GM12878 (cell line): ENCODE measurements around the gene SEC16B. TPM values are rescaled to one million over a fixed set of nuclear protein-coding genes. Genes with fewer than 3 reads are reported as not detected.

ENCODE experiments used
- ATAC-seq: fragments of 200-7000 bp; cut with Tn5 transposase; 3 replicates; pipeline ENCODE4 v1.9.1; 2020; ENCODE audit warnings: mild to moderate bottlenecking, moderate library complexity
- BruUV-seq: library from RNA; stranded (reverse); fragments of 400-500 nt; replicated peaks from 2 replicates; lab custom pipeline; 2021; lab: Mats Ljungman, UMichigan
- CTCF ChIA-PET: fragments of 300-600 bp; sonication (Branson Sonifier 250); formaldehyde crosslinking; extraction: SDS; loops from one replicate; lab custom pipeline; 2021; ENCODE audit warnings: inconsistent platforms; lab: Yijun Ruan, JAX
- POLR2A ChIA-PET: fragments of 350-600 bp; formaldehyde crosslinking; extraction: SDS; loops from one replicate; lab custom pipeline; 2021; ENCODE audit warnings: inconsistent platforms; lab: Charles Lee
- RAD21 ChIA-PET: fragments of 300-600 bp; sonication (Branson Sonifier 250); formaldehyde crosslinking; loops from one replicate; lab custom pipeline; 2023; ENCODE audit warnings: antibody characterized with exemption; ENCODE audit not compliant: unreplicated experiment; lab: Charles Lee
- SMC1A ChIA-PET: fragments of 300-600 bp; sonication (Branson Sonifier 250); formaldehyde crosslinking; loops from one replicate; lab custom pipeline; 2023; ENCODE audit not compliant: unreplicated experiment, uncharacterized antibody; lab: Charles Lee
- DNase-seq: peaks from one replicate; pipeline ENCODE4 v3.0.0-alpha.2; 2011; ENCODE audit warnings: low read depth, low spot score
- FAIRE-seq: peaks from 3 replicates; lab custom pipeline; 2011; peaks lifted over from hg19 to GRCh38; lab: Jason Lieb, UNC
- H2AFZ ChIP-seq: 2 replicates; pipeline ENCODE4 v1.6.0; 2011; ENCODE audit warnings: low read depth, low read length, control low read depth; ENCODE audit not compliant: control insufficient read depth
- H3K27ac ChIP-seq: 2 replicates; pipeline ENCODE4 v1.5.1; 2011; ENCODE audit warnings: control low read depth; ENCODE audit not compliant: control insufficient read depth, insufficient read depth
- H3K27me3 ChIP-seq, 2 experiments: replicated peaks in 1 of 2; 2 replicates each; pipeline versions ENCODE4 v1.6.0 to v1.6.1; 2011; ENCODE audit warnings: low read length in 1 of 2; ENCODE audit not compliant: control insufficient read depth in 2 of 2, insufficient read depth in 2 of 2
- H3K36me3 ChIP-seq, 2 experiments: 2 replicates each; pipeline ENCODE4 v1.5.1; 2011; ENCODE audit warnings: low read length in 1 of 2; ENCODE audit not compliant: control insufficient read depth in 2 of 2, insufficient read depth in 2 of 2
- H3K4me1 ChIP-seq: 2 replicates; pipeline ENCODE4 v1.6.1; 2011; ENCODE audit warnings: mild to moderate bottlenecking, low read length, moderate library complexity, mixed read lengths; ENCODE audit not compliant: control insufficient read depth, insufficient read depth
- H3K4me2 ChIP-seq: 2 replicates; pipeline ENCODE4 v1.6.0; 2011; ENCODE audit warnings: control low read depth; ENCODE audit not compliant: control insufficient read depth, insufficient read depth
- H3K4me3 ChIP-seq: fragments of 200-600 bp; sonication (generic); 2 replicates; pipeline ENCODE4 v1.5.1; 2016
- H3K79me2 ChIP-seq: 2 replicates; pipeline ENCODE4 v1.6.0; 2011; ENCODE audit warnings: low read length; ENCODE audit not compliant: control insufficient read depth, insufficient read depth
- H3K9ac ChIP-seq: 2 replicates; pipeline ENCODE4 v1.8.0; 2011; ENCODE audit warnings: low read length, control low read depth, mixed read lengths; ENCODE audit not compliant: control insufficient read depth, insufficient read depth
- H3K9me3 ChIP-seq: replicated peaks from 3 replicates; pipeline ENCODE4 v1.5.1; 2011; ENCODE audit warnings: mild to moderate bottlenecking, low read length; ENCODE audit not compliant: control insufficient read depth, insufficient read depth
- H4K20me1 ChIP-seq: 2 replicates; pipeline ENCODE4 v1.6.0; 2011; ENCODE audit not compliant: control insufficient read depth, insufficient read depth
- CBFB ChIP-seq: IDR thresholded peaks from 2 replicates; pipeline ENCODE4 v1.6.1; 2016; ENCODE audit warnings: antibody characterized with exemption, low read depth
- CBX5 ChIP-seq: sonication (generic); IDR thresholded peaks from 2 replicates; pipeline ENCODE4 v1.6.1; 2016; ENCODE audit warnings: low read depth, moderate library complexity, mild to moderate bottlenecking, inconsistent platforms
- EP300 ChIP-seq, 2 experiments: fragments of 150-350 bp in 1 of 2; IDR thresholded peaks; 2 replicates each; pipeline ENCODE4 v1.6.1; 2011 to 2012; ENCODE audit warnings: low read depth in 2 of 2, low read length in 2 of 2, borderline replicate concordance in 1 of 2, improper control_type of control experiment in 1 of 2, inconsistent platforms in 1 of 2; ENCODE audit not compliant: control insufficient read depth in 1 of 2
- FOXK2 ChIP-seq: fragments of 450-650 bp; IDR thresholded peaks from 2 replicates; pipeline ENCODE4 v1.6.1; 2017; ENCODE audit warnings: mild to moderate bottlenecking, moderate library complexity
- GABPA ChIP-seq: IDR thresholded peaks from 2 replicates; pipeline ENCODE4 v1.6.1; 2014; ENCODE audit warnings: antibody characterized with exemption, low read depth, mild to moderate bottlenecking, inconsistent platforms
- HDAC2 ChIP-seq: fragments of 200-600 bp; sonication (generic); IDR thresholded peaks from 2 replicates; pipeline ENCODE4 v1.6.1; 2017
- KDM1A ChIP-seq: fragments of 200-600 bp; sonication (generic); IDR thresholded peaks from 2 replicates; pipeline ENCODE4 v1.6.1; 2016; ENCODE audit warnings: borderline replicate concordance
- MXI1 ChIP-seq: fragments of 150-350 bp; IDR thresholded peaks from 2 replicates; pipeline ENCODE4 v1.6.1; 2011; ENCODE audit warnings: low read depth, mild to moderate bottlenecking, inconsistent platforms, low read length, improper control_type of control experiment
- SRF ChIP-seq, 2 experiments: IDR thresholded peaks; 2 replicates each; pipeline ENCODE4 v1.6.1; 2011; ENCODE audit warnings: low read depth in 2 of 2, low read length in 2 of 2, mild to moderate bottlenecking in 1 of 2, moderate library complexity in 1 of 2
- TARDBP ChIP-seq: IDR thresholded peaks from 2 replicates; pipeline ENCODE4 v1.6.1; 2016; ENCODE audit warnings: borderline replicate concordance
- ZNF622 ChIP-seq: fragments of 450-650 bp; IDR thresholded peaks from 2 replicates; pipeline ENCODE4 v1.6.1; 2017; ENCODE audit warnings: mild to moderate bottlenecking, inconsistent platforms
- WGBS: methylation state at CpG from one replicate; pipeline ENCODE4 v1.1.6; 2016; ENCODE audit warnings: low lambda C conversion rate; ENCODE audit not compliant: insufficient replicate concordance, insufficient coverage; ENCODE audit errors: missing lambda C conversion rate; 5-methylcytosine and 5-hydroxymethylcytosine counted together
- in situ Hi-C: fragments of 300-500 bp; cut with MboI; formaldehyde crosslinking; loops from 9 replicates; pipeline ENCODE4 v1.14.3; 2018; ENCODE audit warnings: mixed read lengths
- intact Hi-C: fragments of 100-400 bp; cut with micrococcal nuclease; formaldehyde crosslinking; loops from one replicate; pipeline ENCODE4 v1.14.2; 2022; ENCODE audit not compliant: unreplicated experiment
- polyA plus RNA-seq, 11 experiments: library from polyadenylated mRNA; depleted of rRNA in 4 of 11; unstranded in 6 of 11; stranded (reverse) in 5 of 11; fragments of >200 nt; fragmentation: Nextera tagmentation in 4 of 11; fragmentation: Illumina TruSeq in 1 of 11; extraction: Ambion mirVana in 4 of 11; extraction: Trizol in 1 of 11; gene quantifications; 1 replicate in 1 of 11; 2 replicates in 10 of 11; pipeline versions ENCODE4 v1.2.1 to v1.2.3, GENCODE V29; 2011 to 2016; ENCODE audit warnings: inconsistent platforms in 2 of 11, missing spikeins in 2 of 11, low read depth in 1 of 11
- total RNA-seq, 4 experiments: library from RNA; depleted of rRNA in 3 of 4; stranded (reverse); fragments of >200 nt in 3 of 4; fragmentation: Illumina TruSeq in 1 of 4; extraction: Trizol in 1 of 4; gene quantifications; 2 replicates each; pipeline versions ENCODE4 v1.2.1 to v1.2.3, GENCODE V29; 2013 to 2021
- TF ChIP-seq, protein P1 (sequence below): fragments of 450-650 bp; IDR thresholded peaks from 2 replicates; pipeline ENCODE4 v1.6.1; 2017; ENCODE audit warnings: mild to moderate bottlenecking, low read depth, inconsistent platforms; ENCODE audit not compliant: poor library complexity, severe bottlenecking
- TF ChIP-seq, protein P2 (sequence below): IDR thresholded peaks from 2 replicates; pipeline ENCODE4 v1.6.1; 2012; ENCODE audit warnings: low read depth, low read length, improper control_type of control experiment
- TF ChIP-seq, protein P3 (sequence below): IDR thresholded peaks from 2 replicates; pipeline ENCODE4 v1.6.1; 2012; ENCODE audit warnings: mild to moderate bottlenecking, low read depth, low read length
- TF ChIP-seq, protein P4 (sequence below): fragments of 450-650 bp; IDR thresholded peaks from 2 replicates; pipeline ENCODE4 v1.6.1; 2016; ENCODE audit warnings: mild to moderate bottlenecking

The SEC16B gene
- total and polyA plus RNA-seq, 10 of the 15 experiments (the other 5 are each of a cell fraction or from before 2014, with no cell fraction given): 0.10 to 0.94 (median 0.17) TPM; not detected in 2

DNA sequence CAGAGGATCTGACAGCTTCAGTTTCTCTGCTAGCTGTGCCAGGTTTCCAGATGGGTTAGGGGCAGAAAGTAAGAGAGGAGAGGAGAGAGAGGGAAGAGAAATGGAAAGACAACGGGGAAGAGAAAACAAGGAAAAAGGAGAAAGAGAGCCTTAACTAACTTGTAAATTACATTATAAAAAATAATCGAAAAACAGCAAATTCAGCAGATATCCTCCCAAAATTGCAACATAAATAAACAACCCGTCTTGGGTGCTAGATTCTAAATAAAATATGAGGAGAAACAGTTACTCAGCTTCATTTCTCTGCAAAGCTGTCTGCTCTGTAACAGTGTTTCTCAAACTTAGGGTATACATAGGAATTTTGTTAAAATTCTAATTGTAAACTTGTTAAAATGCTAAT lies 29.2 kb downstream of the SEC16B start:
- ChIA-PET RAD21 (interaction anchor here (0.6 kb wide), 1 partner anchor 158 kb away, joined by 3 read pairs; no protein-coding TSS in a partner anchor), SMC1A (interaction anchor here (0.8 to 2.7 kb wide), 4 partner anchors 8 to 57 kb away, joined by 3 to 6 read pairs (median 3); no protein-coding TSS in a partner anchor)
- 23% methylated on average over 3 of the region's 3 CpGs for WGBS
- TF ChIP-seq, protein P1, sequence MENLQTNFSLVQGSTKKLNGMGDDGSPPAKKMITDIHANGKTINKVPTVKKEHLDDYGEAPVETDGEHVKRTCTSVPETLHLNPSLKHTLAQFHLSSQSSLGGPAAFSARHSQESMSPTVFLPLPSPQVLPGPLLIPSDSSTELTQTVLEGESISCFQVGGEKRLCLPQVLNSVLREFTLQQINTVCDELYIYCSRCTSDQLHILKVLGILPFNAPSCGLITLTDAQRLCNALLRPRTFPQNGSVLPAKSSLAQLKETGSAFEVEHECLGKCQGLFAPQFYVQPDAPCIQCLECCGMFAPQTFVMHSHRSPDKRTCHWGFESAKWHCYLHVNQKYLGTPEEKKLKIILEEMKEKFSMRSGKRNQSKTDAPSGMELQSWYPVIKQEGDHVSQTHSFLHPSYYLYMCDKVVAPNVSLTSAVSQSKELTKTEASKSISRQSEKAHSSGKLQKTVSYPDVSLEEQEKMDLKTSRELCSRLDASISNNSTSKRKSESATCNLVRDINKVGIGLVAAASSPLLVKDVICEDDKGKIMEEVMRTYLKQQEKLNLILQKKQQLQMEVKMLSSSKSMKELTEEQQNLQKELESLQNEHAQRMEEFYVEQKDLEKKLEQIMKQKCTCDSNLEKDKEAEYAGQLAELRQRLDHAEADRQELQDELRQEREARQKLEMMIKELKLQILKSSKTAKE: no peak
- TF ChIP-seq CBFB (no peak), EP300 (IDR thresholded peaks at IDR 0.05; ENCODE audit: borderline replicate concordance in 1 of 2, control insufficient read depth in 1 of 2, low read depth in 2 of 2, low read length in 2 of 2) (no peak), FOXK2 (no peak), HDAC2 (no peak), MXI1 (no peak), TARDBP (no peak), ZNF622 (no peak), GABPA (no peak), KDM1A (no peak), CBX5 (no peak), SRF (IDR thresholded peaks at IDR 0.05; ENCODE audit: low read depth in 2 of 2, low read length in 2 of 2) (no peak)
- TF ChIP-seq, protein P2, sequence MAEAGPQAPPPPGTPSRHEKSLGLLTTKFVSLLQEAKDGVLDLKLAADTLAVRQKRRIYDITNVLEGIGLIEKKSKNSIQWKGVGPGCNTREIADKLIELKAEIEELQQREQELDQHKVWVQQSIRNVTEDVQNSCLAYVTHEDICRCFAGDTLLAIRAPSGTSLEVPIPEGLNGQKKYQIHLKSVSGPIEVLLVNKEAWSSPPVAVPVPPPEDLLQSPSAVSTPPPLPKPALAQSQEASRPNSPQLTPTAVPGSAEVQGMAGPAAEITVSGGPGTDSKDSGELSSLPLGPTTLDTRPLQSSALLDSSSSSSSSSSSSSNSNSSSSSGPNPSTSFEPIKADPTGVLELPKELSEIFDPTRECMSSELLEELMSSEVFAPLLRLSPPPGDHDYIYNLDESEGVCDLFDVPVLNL: no peak
- TF ChIP-seq, protein P3, sequence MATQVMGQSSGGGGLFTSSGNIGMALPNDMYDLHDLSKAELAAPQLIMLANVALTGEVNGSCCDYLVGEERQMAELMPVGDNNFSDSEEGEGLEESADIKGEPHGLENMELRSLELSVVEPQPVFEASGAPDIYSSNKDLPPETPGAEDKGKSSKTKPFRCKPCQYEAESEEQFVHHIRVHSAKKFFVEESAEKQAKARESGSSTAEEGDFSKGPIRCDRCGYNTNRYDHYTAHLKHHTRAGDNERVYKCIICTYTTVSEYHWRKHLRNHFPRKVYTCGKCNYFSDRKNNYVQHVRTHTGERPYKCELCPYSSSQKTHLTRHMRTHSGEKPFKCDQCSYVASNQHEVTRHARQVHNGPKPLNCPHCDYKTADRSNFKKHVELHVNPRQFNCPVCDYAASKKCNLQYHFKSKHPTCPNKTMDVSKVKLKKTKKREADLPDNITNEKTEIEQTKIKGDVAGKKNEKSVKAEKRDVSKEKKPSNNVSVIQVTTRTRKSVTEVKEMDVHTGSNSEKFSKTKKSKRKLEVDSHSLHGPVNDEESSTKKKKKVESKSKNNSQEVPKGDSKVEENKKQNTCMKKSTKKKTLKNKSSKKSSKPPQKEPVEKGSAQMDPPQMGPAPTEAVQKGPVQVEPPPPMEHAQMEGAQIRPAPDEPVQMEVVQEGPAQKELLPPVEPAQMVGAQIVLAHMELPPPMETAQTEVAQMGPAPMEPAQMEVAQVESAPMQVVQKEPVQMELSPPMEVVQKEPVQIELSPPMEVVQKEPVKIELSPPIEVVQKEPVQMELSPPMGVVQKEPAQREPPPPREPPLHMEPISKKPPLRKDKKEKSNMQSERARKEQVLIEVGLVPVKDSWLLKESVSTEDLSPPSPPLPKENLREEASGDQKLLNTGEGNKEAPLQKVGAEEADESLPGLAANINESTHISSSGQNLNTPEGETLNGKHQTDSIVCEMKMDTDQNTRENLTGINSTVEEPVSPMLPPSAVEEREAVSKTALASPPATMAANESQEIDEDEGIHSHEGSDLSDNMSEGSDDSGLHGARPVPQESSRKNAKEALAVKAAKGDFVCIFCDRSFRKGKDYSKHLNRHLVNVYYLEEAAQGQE: no peak
- TF ChIP-seq, protein P4, sequence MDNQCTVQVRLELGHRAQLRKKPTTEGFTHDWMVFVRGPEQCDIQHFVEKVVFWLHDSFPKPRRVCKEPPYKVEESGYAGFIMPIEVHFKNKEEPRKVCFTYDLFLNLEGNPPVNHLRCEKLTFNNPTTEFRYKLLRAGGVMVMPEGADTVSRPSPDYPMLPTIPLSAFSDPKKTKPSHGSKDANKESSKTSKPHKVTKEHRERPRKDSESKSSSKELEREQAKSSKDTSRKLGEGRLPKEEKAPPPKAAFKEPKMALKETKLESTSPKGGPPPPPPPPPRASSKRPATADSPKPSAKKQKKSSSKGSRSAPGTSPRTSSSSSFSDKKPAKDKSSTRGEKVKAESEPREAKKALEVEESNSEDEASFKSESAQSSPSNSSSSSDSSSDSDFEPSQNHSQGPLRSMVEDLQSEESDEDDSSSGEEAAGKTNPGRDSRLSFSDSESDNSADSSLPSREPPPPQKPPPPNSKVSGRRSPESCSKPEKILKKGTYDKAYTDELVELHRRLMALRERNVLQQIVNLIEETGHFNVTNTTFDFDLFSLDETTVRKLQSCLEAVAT: no peak

More for the DNA sequence above, 29.2 kb downstream of the SEC16B start:
- ChIA-PET POLR2A (no interaction called here), CTCF (interaction anchor here (0.6 to 1.3 kb wide), 3 partner anchors 8 to 929 kb away, joined by 3 to 5 read pairs (median 3); no protein-coding TSS in a partner anchor)
- Histone ChIP-seq H3K9ac (no peak overlapping the region), H3K4me2 (no peak overlapping the region), H3K27ac (no peak overlapping the region), H4K20me1 (no peaks in the 10 kb centered on the region), H3K27me3 (peaks cover 0 to 6% of the 10 kb centered on the region in 2 experiments; a peak in 2 of 4 replicates), H3K36me3 (no peaks in the 10 kb centered on the region), H3K9me3 (no peaks in the 10 kb centered on the region), H3K4me3 (no peak overlapping the region), H2AFZ (no peak overlapping the region), H3K79me2 (no peaks in the 10 kb centered on the region), H3K4me1 (no peaks in the 10 kb centered on the region)
- FAIRE-seq (no peak), DNase-seq (no peak), ATAC-seq (no peak)
- in situ Hi-C loops: loop anchor here (10.0 kb wide), 3 partner anchors 254 to 1046 kb away; no protein-coding TSS in a partner anchor
- intact Hi-C loops: loop anchor here (10.0 kb wide), 1 partner anchor 756 kb away; no protein-coding TSS in a partner anchor
- BruUV-seq: no TSS peak
